ENCODE data around the gene ORAI2.
"Not testable (repeated sequence)": the region's sequence is repeated elsewhere in the genome, so short reads cannot be mapped to it uniquely, and the experiment has no call there.

The ORAI2 gene

DNA sequence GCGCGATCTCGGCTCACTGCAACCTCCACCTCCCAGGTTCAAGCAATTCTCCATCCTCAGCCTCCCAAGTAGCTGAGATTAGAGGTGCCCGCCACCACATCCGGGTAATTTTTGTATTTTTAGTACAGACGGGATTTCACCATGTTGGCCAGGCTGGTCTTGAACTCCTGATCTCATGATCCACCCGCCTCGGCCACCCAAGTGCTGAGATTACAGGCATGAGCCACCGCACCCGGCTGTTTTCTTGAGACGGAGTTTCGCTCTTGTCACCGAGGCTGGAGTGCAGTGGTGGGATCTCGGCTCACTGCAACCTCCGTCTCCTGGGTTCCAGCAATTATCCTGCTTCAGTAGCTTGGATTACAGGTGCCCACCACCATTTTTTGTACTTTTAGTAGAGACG lies 64.9 kb downstream of the ORAI2 start:
- not testable (repeated sequence) for H3K4me3 ChIP-seq (ENCODE audit: low read depth, low read length); DNase-seq (ENCODE audit: low read depth)

- DNase-seq (ENCODE audit: low read depth), result not testable (repeated sequence)
Observed at GRCh38 chr7:102503141-102503540, 69.8 kb downstream of the ORAI2 start.

GRCh38 chr7:102505298-102506185 lies 72.2 kb downstream of the ORAI2 start:
- not testable (repeated sequence) for DNase-seq (ENCODE audit: low read depth); H3K4me3 ChIP-seq (ENCODE audit: low read depth, low read length)

More at GRCh38 chr7:102503141-102503540, 69.8 kb downstream of the ORAI2 start:
- not testable (repeated sequence) for H3K4me3 ChIP-seq (ENCODE audit: low read depth, low read length)
